GM23248 (cell line): ENCODE data around the gene PKN2.

Source experiments
- EZH2 ChIP-seq: fragments of 200-600 bp; sonication (generic); IDR thresholded peaks from 2 replicates; pipeline ENCODE4 v1.6.1; 2018; ENCODE audit warnings: antibody characterized with exemption, mild to moderate bottlenecking; ENCODE audit not compliant: insufficient read depth, poor library complexity, severe bottlenecking
- EZH2phosphoT487 ChIP-seq: fragments of 200-600 bp; sonication (generic); IDR thresholded peaks from 2 replicates; pipeline ENCODE4 v1.6.1; 2018; ENCODE audit warnings: antibody characterized with exemption, moderate library complexity, mild to moderate bottlenecking, low read depth; ENCODE audit not compliant: insufficient read depth

GRCh38 chr1:88768187-88768586, 84.1 kb downstream of the PKN2 start:
- no peak for TF ChIP-seq EZH2
- TF ChIP-seq EZH2phosphoT487 = no peak
